MCF 10A (cell line): ENCODE measurements around the gene SOX6. TPM values are rescaled to one million over a fixed set of nuclear protein-coding genes. Genes with fewer than 3 reads are reported as not detected.

ENCODE experiments used
- BruUV-seq: library from RNA; stranded (reverse); fragments of 400-500 nt; replicated peaks from 2 replicates; lab custom pipeline; 2021; lab: Mats Ljungman, UMichigan
- CTCF ChIA-PET: fragments of 300-600 bp; sonication (Branson Sonifier 250); formaldehyde crosslinking; extraction: SDS; loops from one replicate; lab custom pipeline; 2021; ENCODE audit warnings: antibody characterized with exemption, inconsistent platforms; lab: Yijun Ruan, JAX
- POLR2A ChIA-PET: fragments of 300-600, 350-650 bp; sonication (Branson Sonifier 250); formaldehyde crosslinking; extraction: SDS; loops from one replicate; lab custom pipeline; 2020; ENCODE audit warnings: antibody characterized with exemption, inconsistent platforms; lab: Yijun Ruan, JAX
- DNase-seq: peaks from one replicate; pipeline ENCODE4 v3.0.0-alpha.2; 2018; ENCODE audit not compliant: unreplicated experiment
- H3K27ac Mint-ChIP-seq: one replicate; pipeline ENCODE4 v1.8.0; 2022; ENCODE audit warnings: mild to moderate bottlenecking, low read depth, mixed read lengths; ENCODE audit not compliant: unreplicated experiment
- H3K27me3 Mint-ChIP-seq: one replicate; pipeline ENCODE4 v1.8.0; 2022; ENCODE audit warnings: mixed read lengths; ENCODE audit not compliant: insufficient read depth, unreplicated experiment
- H3K36me3 Mint-ChIP-seq: one replicate; pipeline ENCODE4 v1.8.0; 2022; ENCODE audit warnings: mild to moderate bottlenecking, moderate library complexity, mixed read lengths; ENCODE audit not compliant: insufficient read depth, unreplicated experiment
- H3K4me1 Mint-ChIP-seq: one replicate; pipeline ENCODE4 v1.8.0; 2022; ENCODE audit warnings: mixed read lengths; ENCODE audit not compliant: insufficient read depth, unreplicated experiment
- H3K4me3 Mint-ChIP-seq: one replicate; pipeline ENCODE4 v1.8.0; 2022; ENCODE audit warnings: mild to moderate bottlenecking, moderate library complexity, mixed read lengths; ENCODE audit not compliant: unreplicated experiment
- H3K9me3 Mint-ChIP-seq: one replicate; pipeline ENCODE4 v1.8.0; 2022; ENCODE audit warnings: mixed read lengths; ENCODE audit not compliant: unreplicated experiment
- CTCF ChIP-seq: fragments of 200-600 bp; IDR thresholded peaks from one replicate; pipeline ENCODE4 v1.8.0; 2022; ENCODE audit warnings: antibody characterized with exemption, mild to moderate bottlenecking; ENCODE audit not compliant: unreplicated experiment
- intact Hi-C: fragments of 100-400 bp; cut with micrococcal nuclease; formaldehyde crosslinking; loops from 2 replicates; pipeline ENCODE4 v1.14.1; 2022
- total RNA-seq: library from RNA; stranded (reverse); gene quantifications from 2 replicates; pipeline ENCODE4 v1.2.3, GENCODE V29; 2022

Gene SOX6
- total RNA-seq, 1 experiment from 2014 or later = 6.4 TPM

GRCh38 chr11:16382638-16383380 lies 26.5 kb upstream of the SOX6 start:
- intact Hi-C loops = no loop called here
- CTCF ChIA-PET = interaction anchor here (0.6 kb wide), 1 partner anchor 313 kb away, joined by 3 read pairs; no protein-coding TSS in a partner anchor
- H3K27ac Mint-ChIP-seq = no peak overlapping the region

GRCh38 chr11:16382186-16382585 lies 25.8 kb upstream of the SOX6 start:
- intact Hi-C loops = no loop called here
- DNase-seq = no peak
- POLR2A ChIA-PET = no interaction called here
- H3K4me3 Mint-ChIP-seq = no peak overlapping the region
- H3K9me3 Mint-ChIP-seq = no peaks in the 10 kb centered on the region
- CTCF ChIA-PET = no interaction called here
- H3K36me3 Mint-ChIP-seq = no peaks in the 10 kb centered on the region
- H3K4me1 Mint-ChIP-seq = no peaks in the 10 kb centered on the region
- no peak for TF ChIP-seq CTCF
- H3K27me3 Mint-ChIP-seq = no peaks in the 10 kb centered on the region
- no peak overlapping the region for H3K27ac Mint-ChIP-seq
- BruUV-seq = no TSS peak

More at GRCh38 chr11:16382638-16383380, 26.5 kb upstream of the SOX6 start:
- no peaks in the 10 kb centered on the region for H3K27me3 Mint-ChIP-seq
- H3K4me3 Mint-ChIP-seq = no peak overlapping the region
- POLR2A ChIA-PET = no interaction called here
- TF ChIP-seq CTCF = no peak
- BruUV-seq = no TSS peak
- DNase-seq = no peak
- H3K9me3 Mint-ChIP-seq = no peaks in the 10 kb centered on the region
- H3K36me3 Mint-ChIP-seq = no peaks in the 10 kb centered on the region
- no peaks in the 10 kb centered on the region for H3K4me1 Mint-ChIP-seq

- no peaks in the 10 kb centered on the region for H3K27me3 Mint-ChIP-seq
Measured at GRCh38 chr11:16380941-16381568, 24.7 kb upstream of the SOX6 start.

More at GRCh38 chr11:16380941-16381568, 24.7 kb upstream of the SOX6 start:
- no peak for DNase-seq
- H3K4me1 Mint-ChIP-seq = no peaks in the 10 kb centered on the region
- CTCF ChIA-PET = no interaction called here
- POLR2A ChIA-PET = no interaction called here
- H3K27ac Mint-ChIP-seq = no peak overlapping the region
- TF ChIP-seq CTCF = no peak
- H3K9me3 Mint-ChIP-seq = no peaks in the 10 kb centered on the region
- no peaks in the 10 kb centered on the region for H3K36me3 Mint-ChIP-seq
- no TSS peak for BruUV-seq
- H3K4me3 Mint-ChIP-seq = no peak overlapping the region
- intact Hi-C loops = no loop called here
